SK-N-MC (cell line): ENCODE results near the gene DNAJB6.
A peak's percentile ranks its signal among the peaks of the same experiment; 100 is the strongest.

Source experiments
- DNase-seq: peaks from one replicate; pipeline ENCODE4 v3.0.0-alpha.2; 2011; ENCODE audit warnings: low read depth, low spot score
- H3K27ac ChIP-seq: fragments of 200-600 bp; sonication (generic); 2 replicates; pipeline ENCODE4 v1.5.1; 2016; ENCODE audit warnings: mixed run types
- H3K36me3 ChIP-seq: fragments of 200-600 bp; sonication (generic); 2 replicates; pipeline ENCODE4 v1.6.1; 2017; ENCODE audit warnings: antibody characterized with exemption, low read length, mixed read lengths; ENCODE audit not compliant: insufficient read depth
- H3K4me3 ChIP-seq: fragments of 200-600 bp; sonication (generic); 2 replicates; pipeline ENCODE4 v1.5.1; 2016
- H3K9ac ChIP-seq: fragments of 200-600 bp; sonication (generic); 2 replicates; pipeline ENCODE4 v1.8.0; 2017; ENCODE audit warnings: mixed run types, mixed read lengths; ENCODE audit not compliant: insufficient read length
- H3K9me3 ChIP-seq: fragments of 200-600 bp; sonication (generic); 2 replicates; pipeline ENCODE4 v1.6.1; 2017; ENCODE audit warnings: low read depth, mild to moderate bottlenecking, antibody characterized with exemption, low read length, moderate library complexity, mixed read lengths
- EZH2 ChIP-seq: fragments of 200-600 bp; sonication (generic); IDR thresholded peaks from one replicate; pipeline ENCODE4 v1.6.1; 2017; ENCODE audit warnings: antibody characterized with exemption
- FOXP2 ChIP-seq: optimal IDR thresholded peaks from 2 replicates; pipeline ENCODE3; 2011; ENCODE audit warnings: mild to moderate bottlenecking, moderate library complexity; ENCODE audit not compliant: insufficient read depth; ENCODE audit errors: extremely low read length, control extremely low read depth
- POLR2AphosphoS5 ChIP-seq: IDR thresholded peaks from 2 replicates; pipeline ENCODE4 v1.6.1; 2012; ENCODE audit warnings: mild to moderate bottlenecking, low read depth, low read length, borderline replicate concordance

DNAJB6 gene

GRCh38 chr7:157464111-157464970 is 127.5 kb downstream of the DNAJB6 start:
- DNase-seq: no peak
- H3K36me3 ChIP-seq: no peaks in the 10 kb centered on the region
- no peak overlapping the region for H3K9ac ChIP-seq
- no peaks in the 10 kb centered on the region for H3K9me3 ChIP-seq
- TF ChIP-seq FOXP2 (no peak), POLR2AphosphoS5 (no peak), EZH2 (no peak)
- H3K4me3 ChIP-seq: no peak overlapping the region
- H3K27ac ChIP-seq: no peak overlapping the region

DNA sequence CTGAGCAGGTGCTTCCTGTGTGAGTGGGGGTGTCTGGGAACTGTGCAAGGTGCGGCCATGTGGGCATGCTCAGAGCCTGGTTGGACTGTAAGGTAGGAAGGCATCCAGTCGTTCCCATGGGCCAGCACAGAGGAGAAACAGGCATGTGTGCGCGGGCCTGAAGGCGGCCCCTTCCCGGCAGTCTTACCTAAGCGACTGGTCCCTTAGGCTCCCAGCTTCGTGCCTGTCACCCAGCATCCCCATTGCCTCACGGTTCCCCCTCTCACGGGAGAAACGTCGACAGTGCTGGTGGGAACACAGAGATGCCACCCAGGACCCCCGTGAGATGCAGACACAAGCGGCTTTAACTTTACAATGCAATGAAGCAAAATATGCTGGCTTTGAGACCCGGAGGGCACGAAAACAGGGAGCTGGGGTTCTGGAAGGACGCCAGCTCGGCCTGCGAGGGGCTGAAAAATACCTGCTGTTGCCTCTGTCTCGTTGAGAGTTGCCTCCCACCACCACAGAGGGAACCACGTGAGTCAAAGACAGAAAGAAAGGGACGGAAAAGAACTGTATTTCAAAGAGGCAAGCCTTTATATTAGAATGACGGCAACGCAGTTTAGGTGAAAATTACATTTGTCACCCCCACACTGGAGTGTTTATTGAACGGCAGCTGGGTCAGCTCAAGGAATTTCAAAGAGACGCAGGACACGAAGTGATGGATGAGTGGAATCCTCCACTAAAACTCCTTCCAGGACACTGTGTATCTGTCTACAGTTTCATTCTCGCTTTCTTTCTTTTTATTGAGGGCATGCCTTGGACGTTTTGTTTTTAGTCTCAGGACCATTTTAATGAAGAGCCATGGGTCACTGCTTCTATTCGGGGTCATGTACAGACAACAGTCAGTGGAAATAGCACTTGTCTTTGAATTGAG is 128.4 kb downstream of the DNAJB6 start:
- no peaks in the 10 kb centered on the region for H3K9me3 ChIP-seq
- no peak overlapping the region for H3K4me3 ChIP-seq
- no peak overlapping the region for H3K27ac ChIP-seq
- DNase-seq: no peak
- no peaks in the 10 kb centered on the region for H3K36me3 ChIP-seq
- no peak for TF ChIP-seq POLR2AphosphoS5
- TF ChIP-seq EZH2: peak; percentile 54
- no peak overlapping the region for H3K9ac ChIP-seq

DNA sequence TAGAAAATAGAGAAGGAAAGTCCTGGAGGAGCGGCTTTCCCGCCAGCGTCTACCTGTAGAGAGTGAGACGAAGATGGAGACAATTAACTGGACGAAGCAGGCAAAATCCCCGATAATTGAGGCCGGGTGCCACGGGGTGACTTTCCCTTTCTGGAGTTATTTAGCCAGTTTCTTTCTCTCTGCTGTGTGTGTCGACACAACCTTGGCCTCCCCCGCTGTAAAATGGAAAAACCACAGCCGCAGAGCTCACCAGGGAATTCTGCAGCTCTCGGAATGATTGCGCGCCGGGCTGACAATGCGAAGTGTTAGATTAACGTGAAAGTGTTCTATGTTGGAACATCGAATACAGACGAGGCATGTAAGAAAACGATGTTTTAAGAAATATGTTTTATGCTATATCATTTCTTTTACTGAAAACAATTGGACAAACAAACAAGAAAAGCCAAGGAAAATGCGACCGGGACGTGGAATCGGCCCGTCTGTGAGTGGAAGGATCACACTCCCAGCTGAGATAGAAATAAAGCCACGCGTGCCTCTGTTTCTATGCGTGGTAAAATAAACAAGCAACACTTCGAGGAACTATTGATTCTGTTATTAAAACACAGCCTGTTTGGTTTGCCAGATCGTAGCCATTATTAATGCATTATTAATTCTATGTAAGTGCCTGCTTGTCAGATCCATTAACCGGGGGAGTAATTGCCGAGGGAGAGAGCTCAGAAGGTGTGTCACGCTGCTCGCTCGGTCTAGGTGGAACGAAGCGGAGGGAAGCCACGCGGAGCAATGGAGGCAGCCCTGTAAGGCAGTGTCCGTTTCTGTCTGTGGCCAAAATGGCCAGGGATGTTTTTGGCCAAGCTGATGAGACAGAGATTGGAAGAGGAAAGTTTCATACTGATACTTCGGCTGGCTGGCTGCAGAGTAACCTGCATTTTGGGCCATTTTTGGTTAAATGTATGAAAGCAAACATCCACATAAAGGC is 129.4 kb downstream of the DNAJB6 start:
- no peaks in the 10 kb centered on the region for H3K36me3 ChIP-seq
- H3K9ac ChIP-seq: no peak overlapping the region
- peak; percentile 83 for TF ChIP-seq EZH2
- TF ChIP-seq FOXP2: no peak
- no peak for TF ChIP-seq POLR2AphosphoS5
- no peak for DNase-seq
- H3K4me3 ChIP-seq: no peak overlapping the region
- H3K27ac ChIP-seq: no peak overlapping the region
- H3K9me3 ChIP-seq: no peaks in the 10 kb centered on the region

- TF ChIP-seq FOXP2 (no peak), EZH2 (no peak), POLR2AphosphoS5 (no peak)
- Histone ChIP-seq H3K27ac (no peak overlapping the region), H3K9me3 (no peaks in the 10 kb centered on the region), H3K9ac (no peak overlapping the region), H3K4me3 (no peak overlapping the region), H3K36me3 (no peaks in the 10 kb centered on the region)
- no peak for DNase-seq
Measured at GRCh38 chr7:157466867-157467261, 130.1 kb downstream of the DNAJB6 start.
